CD4-positive, CD25-positive, alpha-beta regulatory T cell (primary cell): ENCODE data around the gene TEAD2. TPM values are rescaled to one million over a fixed set of nuclear protein-coding genes. Genes with fewer than 3 reads are reported as not detected.

Experiments used
- ATAC-seq, 2 donors: fragments of 150-1000 bp; cut with Tn5 transposase; one replicate each; pipeline ENCODE4 v1.10.0; 2021; ENCODE audit warnings: low read depth in 2 of 2, moderate number of reproducible peaks in 2 of 2, moderate library complexity in 1 of 2
- DNase-seq, 3 donors: peaks; one replicate each; pipeline versions ENCODE4 v3.0.0 to v3.0.0-alpha.2; 2012 to 2022; ENCODE audit warnings: mixed read lengths in 1 of 3
- H3K27ac ChIP-seq: one replicate; pipeline ENCODE4 v1.7.0; 2013; ENCODE audit warnings: mild to moderate bottlenecking, low read length; ENCODE audit not compliant: insufficient read depth, poor library complexity, severe bottlenecking
- H3K27me3 ChIP-seq: one replicate; pipeline ENCODE4 v1.7.0; 2013; ENCODE audit warnings: low read length; ENCODE audit not compliant: control insufficient read depth, insufficient read depth
- H3K36me3 ChIP-seq: one replicate; pipeline ENCODE4 v1.7.0; 2013; ENCODE audit warnings: mild to moderate bottlenecking, low read length, moderate library complexity; ENCODE audit not compliant: control insufficient read depth, insufficient read depth
- H3K4me1 ChIP-seq: 2 replicates; pipeline ENCODE4 v1.7.0; 2013; ENCODE audit warnings: mild to moderate bottlenecking, low read length; ENCODE audit not compliant: insufficient read depth, control insufficient read depth, poor library complexity, severe bottlenecking
- H3K4me3 ChIP-seq: one replicate; pipeline ENCODE4 v1.7.0; 2013; ENCODE audit warnings: low read depth, mild to moderate bottlenecking, low read length, moderate library complexity
- H3K9me3 ChIP-seq, 2 experiments: 1 replicate in 1 of 2; 2 replicates in 1 of 2; pipeline ENCODE4 v1.7.0; 2013; ENCODE audit warnings: low read length in 2 of 2, mild to moderate bottlenecking in 1 of 2, moderate library complexity in 1 of 2; ENCODE audit not compliant: control insufficient read depth in 2 of 2
- H3K27ac Mint-ChIP-seq, 3 donors: one replicate each; pipeline ENCODE4 v1.8.0; 2020 to 2022; ENCODE audit warnings: mild to moderate bottlenecking in 3 of 3, mixed read lengths in 3 of 3, moderate library complexity in 2 of 3
- H3K27me3 Mint-ChIP-seq: one replicate; pipeline ENCODE4 v1.8.0; 2022; ENCODE audit warnings: mild to moderate bottlenecking, mixed read lengths
- H3K36me3 Mint-ChIP-seq: one replicate; pipeline ENCODE4 v1.8.0; 2020; ENCODE audit warnings: mixed read lengths
- H3K4me1 Mint-ChIP-seq, 4 donors: one replicate each; pipeline ENCODE4 v1.8.0; 2020 to 2022; ENCODE audit warnings: mixed read lengths in 4 of 4, mild to moderate bottlenecking in 1 of 4
- H3K4me3 Mint-ChIP-seq, 4 donors: one replicate each; pipeline ENCODE4 v1.8.0; 2020 to 2022; ENCODE audit warnings: mild to moderate bottlenecking in 4 of 4, mixed read lengths in 4 of 4, moderate library complexity in 3 of 4
- H3K9me3 Mint-ChIP-seq, 7 donors: one replicate each; pipeline ENCODE4 v1.8.0; 2020 to 2022; ENCODE audit warnings: mixed read lengths in 7 of 7, mild to moderate bottlenecking in 3 of 7, moderate library complexity in 2 of 7
- polyA plus RNA-seq, 4 donors: library from polyadenylated mRNA; unstranded; fragments of 300-500 nt; fragmentation: Illumina TruSeq; gene quantifications; one replicate each; pipeline ENCODE4 v1.2.3, GENCODE V29; 2021
- total RNA-seq: library from RNA; stranded (reverse); gene quantifications from one replicate; pipeline ENCODE4 v1.2.3, GENCODE V29; 2022

TEAD2 gene
- total and polyA plus RNA-seq, 5 donors from 2014 or later, result not detected

- H3K9me3 Mint-ChIP-seq, result no peaks in the 10 kb centered on the region
- peaks cover 11% of the 10 kb centered on the region for H3K4me1 ChIP-seq
- H3K36me3 ChIP-seq, result no peaks in the 10 kb centered on the region
- no peak overlapping the region for H3K4me3 Mint-ChIP-seq
- peak; percentile 64 to 84 (median 79) for DNase-seq
- H3K4me3 ChIP-seq, result no peak overlapping the region
- H3K36me3 Mint-ChIP-seq, result no peaks in the 10 kb centered on the region
- peak overlapping the region; percentile 9 to 74 (median 27) for H3K27ac Mint-ChIP-seq
- ATAC-seq, result peak; percentile 80 to 85
- H3K4me1 Mint-ChIP-seq, result peaks cover 5 to 18% (median 7%) of the 10 kb centered on the region in 4 donors
- no peaks in the 10 kb centered on the region for H3K27me3 Mint-ChIP-seq
- H3K27me3 ChIP-seq, result no peaks in the 10 kb centered on the region
- H3K9me3 ChIP-seq, result no peaks in the 10 kb centered on the region
- peak overlapping the region; percentile 52 for H3K27ac ChIP-seq
These were observed 29.6 kb upstream of the TEAD2 start for GRCh38 chr19:49391581-49392399.

GRCh38 chr19:49390929-49391359 lies 28.7 kb upstream of the TEAD2 start:
- H3K27me3 ChIP-seq, result no peaks in the 10 kb centered on the region
- H3K4me3 Mint-ChIP-seq, result no peak overlapping the region
- H3K27ac ChIP-seq, result peak overlapping the region; percentile 52
- peaks cover 11% of the 10 kb centered on the region for H3K4me1 ChIP-seq
- ATAC-seq (no peak), DNase-seq (no peak)
- H3K9me3 Mint-ChIP-seq, result no peaks in the 10 kb centered on the region
- H3K4me1 Mint-ChIP-seq, result peaks cover 5 to 18% (median 7%) of the 10 kb centered on the region in 4 donors
- no peak overlapping the region for H3K27ac Mint-ChIP-seq
- no peaks in the 10 kb centered on the region for H3K27me3 Mint-ChIP-seq
- H3K9me3 ChIP-seq, result no peaks in the 10 kb centered on the region
- H3K36me3 Mint-ChIP-seq, result no peaks in the 10 kb centered on the region
- no peak overlapping the region for H3K4me3 ChIP-seq
- H3K36me3 ChIP-seq, result no peaks in the 10 kb centered on the region

GRCh38 chr19:49390131-49390928 lies 28.1 kb upstream of the TEAD2 start:
- Mint-ChIP-seq H3K4me3 (no peak overlapping the region), H3K27ac (no peak overlapping the region), H3K4me1 (peaks cover 5 to 18% (median 7%) of the 10 kb centered on the region in 4 donors), H3K36me3 (no peaks in the 10 kb centered on the region), H3K27me3 (no peaks in the 10 kb centered on the region), H3K9me3 (no peaks in the 10 kb centered on the region)
- peaks cover 11% of the 10 kb centered on the region for H3K4me1 ChIP-seq
- no peaks in the 10 kb centered on the region for H3K9me3 ChIP-seq
- no peak for DNase-seq
- no peaks in the 10 kb centered on the region for H3K27me3 ChIP-seq
- H3K36me3 ChIP-seq, result no peaks in the 10 kb centered on the region
- H3K27ac ChIP-seq, result no peak overlapping the region
- H3K4me3 ChIP-seq, result no peak overlapping the region
- ATAC-seq, result no peak

GRCh38 chr19:49389406-49389805 lies 27.2 kb upstream of the TEAD2 start:
- no peak for DNase-seq
- H3K4me1 ChIP-seq, result peaks cover 11% of the 10 kb centered on the region
- Mint-ChIP-seq H3K27ac (no peak overlapping the region), H3K4me3 (no peak overlapping the region), H3K9me3 (no peaks in the 10 kb centered on the region), H3K4me1 (peaks cover 5 to 18% (median 7%) of the 10 kb centered on the region in 4 donors), H3K36me3 (no peaks in the 10 kb centered on the region), H3K27me3 (no peaks in the 10 kb centered on the region)
- H3K27me3 ChIP-seq, result no peaks in the 10 kb centered on the region
- H3K27ac ChIP-seq, result no peak overlapping the region
- H3K4me3 ChIP-seq, result no peak overlapping the region
- ATAC-seq, result no peak
- H3K36me3 ChIP-seq, result no peaks in the 10 kb centered on the region
- H3K9me3 ChIP-seq, result no peaks in the 10 kb centered on the region

- H3K9me3 Mint-ChIP-seq, result no peaks in the 10 kb centered on the region
- H3K4me1 Mint-ChIP-seq, result peaks cover 5 to 18% (median 9%) of the 10 kb centered on the region in 4 donors
- peaks cover 11% of the 10 kb centered on the region for H3K4me1 ChIP-seq
- peak; percentile 50 to 73 for ATAC-seq
- H3K4me3 Mint-ChIP-seq, result peak within 1 kb of the TSS in 3 of 4 donors; percentile 15 to 70 (median 65)
- no peaks in the 10 kb centered on the region for H3K27me3 Mint-ChIP-seq
- H3K9me3 ChIP-seq, result no peaks in the 10 kb centered on the region
- H3K36me3 ChIP-seq, result no peaks in the 10 kb centered on the region
- no peak within 1 kb of the TSS for H3K4me3 ChIP-seq
- no peaks in the 10 kb centered on the region for H3K36me3 Mint-ChIP-seq
- peaks cover 3% of the 10 kb centered on the region for H3K27me3 ChIP-seq
- DNase-seq, result peak; percentile 47 to 81 (median 75)
- no peak within 1 kb of the TSS for H3K27ac ChIP-seq
- H3K27ac Mint-ChIP-seq, result peak within 1 kb of the TSS; percentile 41 to 93 (median 62)
These were observed 25.7 kb upstream of the TEAD2 start, which contains the start of gene KASH5 for GRCh38 chr19:49387936-49388372. TSS of gene KASH5 (plus strand) at chr19:49388249. CDS start at chr19:49390884, 2,635 bp downstream.

- no peak for ATAC-seq
- peaks cover 0 to 8% (median 3%) of the 10 kb centered on the region in 4 donors for H3K4me1 Mint-ChIP-seq
These were observed 21.4 kb upstream of the TEAD2 start for GRCh38 chr19:49383599-49383998.

GRCh38 chr19:49382639-49383038 lies 20.4 kb upstream of the TEAD2 start:
- Mint-ChIP-seq H3K27ac (no peak overlapping the region), H3K36me3 (peaks cover 4% of the 10 kb centered on the region), H3K9me3 (peaks cover 0 to 8% (median 4%) of the 10 kb centered on the region in 7 donors), H3K4me1 (peaks cover 0 to 4% (median 2%) of the 10 kb centered on the region in 4 donors), H3K27me3 (peaks cover 10% of the 10 kb centered on the region), H3K4me3 (no peak overlapping the region)
- H3K27me3 ChIP-seq, result peaks cover 5% of the 10 kb centered on the region
- H3K4me3 ChIP-seq, result no peak overlapping the region
- H3K27ac ChIP-seq, result no peak overlapping the region
- H3K4me1 ChIP-seq, result no peaks in the 10 kb centered on the region
- no peak for DNase-seq
- peaks cover 8 to 9% of the 10 kb centered on the region in 2 experiments for H3K9me3 ChIP-seq
- H3K36me3 ChIP-seq, result no peaks in the 10 kb centered on the region
- ATAC-seq, result no peak

More at GRCh38 chr19:49383599-49383998, 21.4 kb upstream of the TEAD2 start:
- peaks cover 5% of the 10 kb centered on the region for H3K27me3 ChIP-seq
- no peak overlapping the region for H3K4me3 Mint-ChIP-seq
- H3K4me1 ChIP-seq, result peaks cover 4% of the 10 kb centered on the region
- no peak for DNase-seq
- H3K27ac Mint-ChIP-seq, result no peak overlapping the region
- peaks cover 8 to 9% of the 10 kb centered on the region in 2 experiments for H3K9me3 ChIP-seq
- H3K4me3 ChIP-seq, result no peak overlapping the region
- peaks cover 10% of the 10 kb centered on the region for H3K27me3 Mint-ChIP-seq
- no peaks in the 10 kb centered on the region for H3K36me3 ChIP-seq
- peaks cover 0 to 8% (median 4%) of the 10 kb centered on the region in 7 donors for H3K9me3 Mint-ChIP-seq
- H3K36me3 Mint-ChIP-seq, result peaks cover 4% of the 10 kb centered on the region
- no peak overlapping the region for H3K27ac ChIP-seq
